NT2/D1 (cell line): ENCODE data around the gene ULK4.

Source experiments
- SUZ12 ChIP-seq: IDR thresholded peaks from 2 replicates; pipeline ENCODE4 v1.6.1; 2011; ENCODE audit not compliant: insufficient read length, insufficient read depth; ENCODE audit errors: extremely low read depth
- YY1 ChIP-seq: IDR thresholded peaks from 2 replicates; pipeline ENCODE4 v1.6.1; 2011; ENCODE audit not compliant: insufficient read length, insufficient read depth
- ZNF274 ChIP-seq: IDR thresholded peaks from 2 replicates; pipeline ENCODE4 v1.6.1; 2011; ENCODE audit warnings: mild to moderate bottlenecking, low read depth, low read length

- TF ChIP-seq ZNF274 (no peak), YY1 (no peak), SUZ12 (no peak)
Observed at GRCh38 chr3:41426485-41426884, 535.4 kb downstream of the ULK4 start.
